Measurements from ENCODE around the gene KIF26B. TPM values are rescaled to one million over a fixed set of nuclear protein-coding genes. Genes with fewer than 3 reads are reported as not detected.
"Not testable (repeated sequence)": the region's sequence is repeated elsewhere in the genome, so short reads cannot be mapped to it uniquely, and the experiment has no call there.

The KIF26B gene
- total RNA-seq, 1 donor from 2014 or later = 0.13 TPM

DNA sequence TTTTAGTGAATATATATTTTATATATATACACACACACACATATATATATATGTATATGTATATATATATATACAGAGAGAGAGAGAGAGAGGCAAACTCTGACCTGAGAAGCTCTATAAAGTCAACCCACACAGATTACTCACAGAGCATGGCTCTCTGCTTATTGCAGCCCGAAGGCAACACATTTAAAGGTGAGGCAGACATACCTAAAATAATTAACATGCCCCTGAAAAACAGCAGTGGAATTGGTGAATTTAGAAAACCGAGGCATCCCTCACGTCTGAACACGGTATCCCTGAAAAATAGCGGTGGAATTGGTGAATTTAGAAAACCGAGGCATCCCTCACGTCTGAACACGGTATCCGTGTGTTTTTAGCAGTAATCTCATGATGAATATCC lies 228.2 kb downstream of the KIF26B start:
- DNase-seq (ENCODE audit: low spot score) = no peak
- peaks cover 12% of the 10 kb centered on the region for H3K4me1 Mint-ChIP-seq (ENCODE audit: low read depth)
- no peaks in the 10 kb centered on the region for H3K36me3 Mint-ChIP-seq (ENCODE audit: low read depth)
- H3K27me3 Mint-ChIP-seq (ENCODE audit: insufficient read depth) = peaks cover 5% of the 10 kb centered on the region
- no peak overlapping the region for H3K4me3 Mint-ChIP-seq
- intact Hi-C loops (cut with micrococcal nuclease) = loop anchor here (5.0 kb wide), 1 partner anchor 231 kb away; the partner anchor contains the start of gene KIF26B
- no peak overlapping the region for H3K27ac Mint-ChIP-seq
- H3K9me3 Mint-ChIP-seq = no peaks in the 10 kb centered on the region

DNA sequence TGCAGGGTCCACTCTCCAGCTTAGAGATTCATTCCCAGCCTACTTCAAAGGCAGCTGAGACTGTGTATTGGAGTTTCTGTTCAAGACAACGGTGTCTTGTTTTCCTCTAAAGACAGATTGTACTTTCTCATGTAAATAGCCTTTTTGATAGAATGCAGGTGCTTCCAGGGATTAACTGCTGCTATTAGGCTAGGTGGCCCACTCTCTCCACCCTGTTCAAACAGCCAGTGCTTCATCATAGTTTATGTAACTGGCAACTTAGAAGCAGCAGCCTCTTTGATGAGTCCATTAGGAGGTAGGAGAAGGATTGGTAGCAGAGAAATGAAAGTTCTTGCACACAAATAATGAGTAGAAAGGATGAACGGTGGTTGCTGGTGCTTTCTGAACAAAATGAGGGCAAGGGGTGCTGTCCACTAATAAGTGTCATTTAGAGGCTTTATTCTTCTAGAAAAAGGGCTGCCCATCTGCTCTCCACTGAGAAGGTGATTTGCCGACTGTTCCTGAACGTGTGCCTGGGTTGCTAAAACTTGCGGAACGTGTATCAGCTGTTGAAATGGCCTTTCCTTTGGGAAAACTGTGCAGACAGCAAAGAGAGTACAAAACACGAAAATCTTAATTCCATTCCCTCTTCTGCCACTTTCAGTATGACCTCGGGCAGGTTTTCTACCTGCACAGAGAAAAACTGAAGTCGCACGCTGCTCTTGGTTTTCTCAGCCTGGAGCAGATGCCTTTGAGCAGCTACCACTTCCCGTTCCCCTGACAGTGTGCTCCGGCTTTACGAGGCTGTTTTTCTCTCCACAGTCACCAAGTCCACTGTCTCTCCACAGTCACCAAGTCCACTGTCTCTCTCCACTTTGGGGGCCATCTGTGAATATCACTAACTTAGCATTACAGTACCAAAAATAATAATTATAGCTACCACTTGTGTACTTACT lies 228.9 kb downstream of the KIF26B start:
- no peak for DNase-seq (ENCODE audit: low spot score)
- intact Hi-C loops (cut with micrococcal nuclease) = loop anchor here (5.0 kb wide), 1 partner anchor 231 kb away; the partner anchor contains the start of gene KIF26B
- Mint-ChIP-seq H3K27ac (no peak overlapping the region), H3K4me1 (ENCODE audit: low read depth) (peaks cover 5% of the 10 kb centered on the region), H3K4me3 (no peak overlapping the region), H3K27me3 (ENCODE audit: insufficient read depth) (peaks cover 5% of the 10 kb centered on the region), H3K36me3 (ENCODE audit: low read depth) (no peaks in the 10 kb centered on the region), H3K9me3 (no peaks in the 10 kb centered on the region)

DNA sequence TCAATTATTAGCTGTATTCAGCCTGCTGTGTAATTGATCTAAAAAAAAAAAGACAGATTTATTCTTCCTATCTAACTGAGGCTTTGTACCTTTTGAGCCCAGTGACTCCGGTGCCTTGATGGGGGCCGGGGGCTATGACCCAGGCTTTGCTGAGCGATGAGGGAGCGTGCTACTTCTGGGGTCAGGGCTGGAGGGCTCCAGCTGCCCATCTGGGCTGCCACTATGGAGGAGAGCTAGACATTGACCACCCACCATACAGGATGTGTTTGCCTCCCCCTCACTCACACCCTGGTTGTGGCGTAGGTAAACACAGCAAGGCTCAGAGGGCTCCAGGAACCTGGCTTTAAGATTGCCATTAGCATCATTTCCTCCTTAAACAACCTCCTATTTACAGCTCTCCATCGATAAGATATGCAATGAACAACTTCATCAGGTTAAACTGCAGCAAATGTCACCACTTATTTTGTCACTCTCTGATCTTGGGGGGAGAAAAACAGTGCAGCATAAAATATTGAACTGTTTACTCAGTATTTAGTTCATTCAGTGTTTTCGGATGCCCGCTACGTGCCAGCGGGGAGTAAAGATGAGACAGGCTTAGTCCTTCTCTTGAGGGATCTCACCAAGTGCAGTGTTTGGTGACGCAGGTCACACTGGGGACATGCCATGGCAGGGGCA lies 231.6 kb downstream of the KIF26B start:
- no peaks in the 10 kb centered on the region for H3K36me3 Mint-ChIP-seq (ENCODE audit: low read depth)
- no peaks in the 10 kb centered on the region for H3K4me1 Mint-ChIP-seq (ENCODE audit: low read depth)

DNA sequence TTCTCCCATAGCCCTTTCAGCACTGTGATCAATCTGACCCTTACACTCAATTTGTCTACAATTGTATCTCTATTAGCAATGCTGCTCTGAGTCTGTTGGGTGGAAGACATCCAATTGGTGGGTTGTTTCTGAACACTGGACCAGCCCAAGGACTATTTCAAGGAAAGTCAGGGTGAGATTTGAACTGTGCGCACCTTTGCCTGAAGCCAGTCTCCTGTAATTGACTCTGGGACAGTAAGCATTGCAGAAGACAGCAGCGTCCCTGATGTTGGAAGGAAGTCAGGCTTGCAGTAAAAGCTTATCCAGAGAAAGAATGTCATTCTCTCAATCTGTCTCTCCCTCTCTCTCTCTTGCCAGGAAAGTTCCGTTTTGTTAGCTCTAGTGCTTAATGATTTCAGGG lies 233.9 kb downstream of the KIF26B start:
- Mint-ChIP-seq H3K4me1 (ENCODE audit: low read depth) (no peaks in the 10 kb centered on the region), H3K36me3 (ENCODE audit: low read depth) (no peaks in the 10 kb centered on the region), H3K27me3 (ENCODE audit: insufficient read depth) (peaks cover 5% of the 10 kb centered on the region), H3K9me3 (no peaks in the 10 kb centered on the region), H3K27ac (no peak overlapping the region), H3K4me3 (no peak overlapping the region)
- no peak for DNase-seq (ENCODE audit: low spot score)
- intact Hi-C loops (cut with micrococcal nuclease) = no loop called here

More for the DNA sequence above, 231.6 kb downstream of the KIF26B start:
- H3K27ac Mint-ChIP-seq = no peak overlapping the region
- no peak overlapping the region for H3K4me3 Mint-ChIP-seq
- intact Hi-C loops (cut with micrococcal nuclease) = no loop called here
- H3K27me3 Mint-ChIP-seq (ENCODE audit: insufficient read depth) = peaks cover 5% of the 10 kb centered on the region
- DNase-seq (ENCODE audit: low spot score) = no peak
- no peaks in the 10 kb centered on the region for H3K9me3 Mint-ChIP-seq

DNA sequence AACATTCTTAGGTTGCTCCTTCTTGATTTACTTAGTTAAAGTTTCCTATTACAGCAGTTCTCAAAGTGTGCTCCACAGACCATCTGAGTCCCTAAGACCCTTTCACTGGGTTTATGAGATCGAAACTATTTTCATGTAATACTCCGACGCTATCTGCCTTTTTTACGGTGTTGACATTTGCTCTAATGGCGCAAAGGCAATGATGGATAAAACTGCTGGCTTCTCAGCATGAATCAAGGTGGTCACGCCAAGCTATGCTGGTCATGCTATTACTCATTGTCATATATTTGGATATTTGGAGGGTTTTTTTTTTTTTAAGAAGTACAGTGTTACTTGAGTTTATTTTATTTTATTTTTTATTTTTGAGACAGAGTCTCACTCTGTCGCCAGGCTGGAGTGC lies 235.1 kb downstream of the KIF26B start:
- no peak overlapping the region for H3K4me3 Mint-ChIP-seq

DNA sequence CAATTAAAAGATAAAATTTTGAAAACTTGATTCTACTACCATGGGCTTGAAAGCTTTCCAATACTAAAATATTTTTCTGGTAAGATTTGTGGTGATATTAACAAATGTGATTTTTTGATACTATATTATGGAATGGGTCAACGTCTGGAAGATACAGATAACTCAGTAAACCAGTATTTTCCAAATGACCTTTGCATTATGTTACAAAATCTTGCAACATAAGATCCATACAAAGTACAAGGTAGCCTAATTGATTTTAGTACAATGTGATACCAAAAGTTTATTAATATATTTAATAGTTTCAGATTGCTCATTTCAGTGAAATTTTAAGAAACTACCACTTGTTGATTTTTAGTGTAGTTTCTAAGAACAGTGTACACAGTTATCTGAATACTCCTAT lies 236.2 kb downstream of the KIF26B start:
- H3K4me3 Mint-ChIP-seq = no peak overlapping the region
- no peak overlapping the region for H3K27ac Mint-ChIP-seq
- no peaks in the 10 kb centered on the region for H3K36me3 Mint-ChIP-seq (ENCODE audit: low read depth)
- no peak for DNase-seq (ENCODE audit: low spot score)
- H3K4me1 Mint-ChIP-seq (ENCODE audit: low read depth) = no peaks in the 10 kb centered on the region
- H3K27me3 Mint-ChIP-seq (ENCODE audit: insufficient read depth) = no peaks in the 10 kb centered on the region
- no peaks in the 10 kb centered on the region for H3K9me3 Mint-ChIP-seq
- intact Hi-C loops (cut with micrococcal nuclease) = no loop called here

More for the DNA sequence above, 235.1 kb downstream of the KIF26B start:
- Mint-ChIP-seq H3K9me3 (no peaks in the 10 kb centered on the region), H3K36me3 (ENCODE audit: low read depth) (no peaks in the 10 kb centered on the region), H3K27ac (no peak overlapping the region), H3K4me1 (ENCODE audit: low read depth) (no peaks in the 10 kb centered on the region), H3K27me3 (ENCODE audit: insufficient read depth) (no peaks in the 10 kb centered on the region)
- no peak for DNase-seq (ENCODE audit: low spot score)
- intact Hi-C loops (cut with micrococcal nuclease) = no loop called here

DNA sequence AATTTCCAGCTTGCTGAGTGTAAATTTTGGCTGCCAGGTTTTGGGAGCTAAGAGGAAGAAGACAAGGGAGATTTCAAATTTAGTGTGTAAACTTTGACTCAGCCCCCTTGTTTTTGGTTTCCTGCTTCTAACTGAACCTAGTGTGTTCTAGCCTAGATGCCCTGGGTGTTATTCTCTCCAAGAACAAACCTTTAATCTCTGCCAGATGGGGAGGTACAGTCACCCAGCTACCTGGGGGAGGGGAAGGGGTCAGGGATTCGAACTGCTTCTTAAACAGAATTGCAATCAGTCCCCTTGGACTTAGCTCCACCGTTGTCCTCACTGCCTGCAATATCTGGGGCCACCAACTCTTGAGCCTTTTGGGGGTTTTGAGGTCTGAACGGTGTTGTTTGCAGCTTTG lies 238.9 kb downstream of the KIF26B start:
- no peak for DNase-seq (ENCODE audit: low spot score)
- Mint-ChIP-seq H3K27me3 (ENCODE audit: insufficient read depth) (no peaks in the 10 kb centered on the region), H3K36me3 (ENCODE audit: low read depth) (no peaks in the 10 kb centered on the region), H3K9me3 (no peaks in the 10 kb centered on the region), H3K27ac (no peak overlapping the region), H3K4me1 (ENCODE audit: low read depth) (no peaks in the 10 kb centered on the region), H3K4me3 (no peak overlapping the region)
- intact Hi-C loops (cut with micrococcal nuclease) = no loop called here

DNA sequence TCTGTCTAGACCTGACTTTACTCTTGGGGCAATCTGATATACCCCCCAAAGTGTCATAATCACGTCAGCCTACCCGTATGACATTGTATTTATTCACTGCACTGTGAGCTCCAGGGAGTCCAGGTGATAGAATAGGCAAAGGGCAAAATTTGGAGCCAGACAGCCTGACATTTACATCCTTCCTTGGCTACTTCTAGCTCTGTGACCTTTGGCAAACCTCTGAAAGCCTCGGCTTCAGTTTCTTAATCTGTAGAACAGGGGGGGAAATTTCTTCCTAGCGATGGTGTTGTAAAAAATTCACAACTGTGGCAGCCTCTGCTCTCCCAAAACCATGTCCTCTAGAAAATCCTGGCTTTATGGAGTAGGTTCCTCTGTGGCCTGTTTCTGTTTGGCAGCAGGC lies 240.9 kb downstream of the KIF26B start:
- H3K27ac Mint-ChIP-seq = no peak overlapping the region
- no peaks in the 10 kb centered on the region for H3K36me3 Mint-ChIP-seq (ENCODE audit: low read depth)
- no peak for DNase-seq (ENCODE audit: low spot score)
- no peaks in the 10 kb centered on the region for H3K4me1 Mint-ChIP-seq (ENCODE audit: low read depth)
- H3K9me3 Mint-ChIP-seq = no peaks in the 10 kb centered on the region
- H3K4me3 Mint-ChIP-seq = no peak overlapping the region
- H3K27me3 Mint-ChIP-seq (ENCODE audit: insufficient read depth) = no peaks in the 10 kb centered on the region
- intact Hi-C loops (cut with micrococcal nuclease) = no loop called here

DNA sequence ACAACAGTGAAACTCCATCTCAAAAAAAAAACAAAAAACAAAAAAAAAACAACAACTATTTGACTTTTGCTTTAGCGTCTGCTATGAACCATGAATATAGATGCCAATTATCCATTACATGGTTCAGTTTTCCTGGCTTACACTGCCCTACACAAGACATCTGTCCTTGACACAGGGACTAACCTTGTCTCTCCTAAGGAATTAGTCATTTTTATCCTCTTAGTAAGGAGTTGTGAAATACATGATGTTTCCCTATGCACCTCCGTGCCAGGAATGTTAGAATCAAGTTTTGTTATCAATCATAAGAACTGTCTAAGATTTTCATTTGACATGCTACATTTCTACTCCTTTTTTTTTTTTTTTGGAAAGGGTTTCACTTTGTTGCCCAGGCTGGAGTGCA lies 241.8 kb downstream of the KIF26B start:
- Mint-ChIP-seq H3K9me3 (no peaks in the 10 kb centered on the region), H3K4me3 (no peak overlapping the region), H3K36me3 (ENCODE audit: low read depth) (no peaks in the 10 kb centered on the region), H3K4me1 (ENCODE audit: low read depth) (no peaks in the 10 kb centered on the region), H3K27me3 (ENCODE audit: insufficient read depth) (no peaks in the 10 kb centered on the region), H3K27ac (no peak overlapping the region)
- intact Hi-C loops (cut with micrococcal nuclease) = no loop called here
- no peak for DNase-seq (ENCODE audit: low spot score)

DNA sequence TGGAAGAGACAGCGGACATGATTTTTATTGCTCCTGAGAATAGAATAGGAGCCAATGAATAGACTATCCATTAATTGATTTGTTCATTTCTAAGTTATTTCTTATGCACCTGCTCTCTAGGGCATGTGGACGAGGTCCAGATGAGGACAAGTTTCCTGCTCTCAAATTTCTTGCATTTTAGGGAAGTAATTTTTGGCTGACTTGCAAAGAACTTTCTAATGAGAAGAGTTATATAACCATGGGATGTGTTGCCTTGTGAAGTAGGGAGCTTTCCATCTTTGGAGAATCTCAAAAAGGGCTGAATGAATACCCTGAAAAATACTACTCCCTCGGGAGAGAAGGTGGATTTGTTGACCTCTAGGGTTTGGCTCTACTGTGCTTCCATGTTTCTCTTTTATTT lies 243.0 kb downstream of the KIF26B start:
- H3K27me3 Mint-ChIP-seq (ENCODE audit: insufficient read depth) = no peaks in the 10 kb centered on the region
- H3K27ac Mint-ChIP-seq = no peak overlapping the region
- H3K9me3 Mint-ChIP-seq = no peaks in the 10 kb centered on the region
- DNase-seq (ENCODE audit: low spot score) = no peak
- intact Hi-C loops (cut with micrococcal nuclease) = no loop called here
- H3K4me3 Mint-ChIP-seq = no peak overlapping the region
- no peaks in the 10 kb centered on the region for H3K36me3 Mint-ChIP-seq (ENCODE audit: low read depth)
- H3K4me1 Mint-ChIP-seq (ENCODE audit: low read depth) = no peaks in the 10 kb centered on the region

DNA sequence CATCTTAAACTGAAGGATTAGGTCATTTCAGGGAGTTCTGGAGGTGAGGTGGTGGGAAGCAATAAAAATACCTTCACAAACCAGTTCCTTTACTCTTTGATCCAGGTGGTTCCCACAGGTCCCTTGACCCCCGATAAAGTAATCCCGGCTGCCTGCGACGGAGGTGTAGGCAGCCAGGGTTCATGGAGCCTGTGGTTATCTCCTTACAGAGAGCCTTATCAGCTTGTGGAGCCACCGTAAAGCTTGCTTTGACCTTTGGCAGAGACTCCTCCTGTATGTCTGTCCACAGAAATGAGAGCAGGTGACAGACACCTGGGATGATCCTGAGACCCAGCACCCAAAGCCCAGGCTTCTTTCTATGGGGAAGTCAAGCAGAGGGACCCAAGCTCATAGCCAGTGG lies 243.4 kb downstream of the KIF26B start:
- no peak overlapping the region for H3K27ac Mint-ChIP-seq
- H3K27me3 Mint-ChIP-seq (ENCODE audit: insufficient read depth) = no peaks in the 10 kb centered on the region
- no peak for DNase-seq (ENCODE audit: low spot score)
- H3K4me3 Mint-ChIP-seq = no peak overlapping the region
- no peaks in the 10 kb centered on the region for H3K9me3 Mint-ChIP-seq
- H3K4me1 Mint-ChIP-seq (ENCODE audit: low read depth) = no peaks in the 10 kb centered on the region
- no peaks in the 10 kb centered on the region for H3K36me3 Mint-ChIP-seq (ENCODE audit: low read depth)
- intact Hi-C loops (cut with micrococcal nuclease) = no loop called here

DNA sequence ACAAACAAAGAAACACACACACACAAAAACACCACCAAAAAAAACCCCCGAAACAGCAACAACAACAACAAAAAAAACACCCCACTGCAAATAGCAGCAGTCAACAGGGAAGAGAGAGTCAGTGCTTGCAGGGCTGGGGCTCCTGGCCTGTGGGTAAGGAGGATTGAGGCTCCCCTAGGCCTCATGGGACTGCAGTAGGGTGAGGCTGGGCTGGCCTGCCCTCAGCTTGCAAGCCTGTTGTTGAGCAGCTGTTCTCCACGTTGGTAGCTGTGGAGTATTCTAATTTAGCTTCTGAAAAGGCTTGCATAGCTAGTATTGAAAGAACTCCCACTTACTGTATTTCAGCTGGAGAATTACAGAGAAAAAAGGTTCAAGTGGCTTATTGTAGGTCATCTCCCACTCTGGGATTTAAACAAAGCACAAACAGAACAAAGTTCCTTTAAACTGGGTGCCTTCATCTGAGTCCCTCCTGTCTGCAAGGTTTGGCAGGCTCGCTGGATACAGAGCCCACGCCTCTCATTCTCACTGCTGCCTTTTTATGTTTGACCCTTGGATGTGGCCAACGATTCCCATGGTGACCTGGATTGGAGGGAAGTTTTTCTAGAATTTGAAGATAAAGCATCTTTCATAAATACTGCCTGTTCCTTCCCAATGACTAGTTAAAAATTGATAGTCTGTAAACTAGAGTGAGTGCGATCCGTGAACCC lies 247.2 kb downstream of the KIF26B start:
- no peaks in the 10 kb centered on the region for H3K4me1 Mint-ChIP-seq (ENCODE audit: low read depth)
- DNase-seq (ENCODE audit: low spot score) = no peak

DNA sequence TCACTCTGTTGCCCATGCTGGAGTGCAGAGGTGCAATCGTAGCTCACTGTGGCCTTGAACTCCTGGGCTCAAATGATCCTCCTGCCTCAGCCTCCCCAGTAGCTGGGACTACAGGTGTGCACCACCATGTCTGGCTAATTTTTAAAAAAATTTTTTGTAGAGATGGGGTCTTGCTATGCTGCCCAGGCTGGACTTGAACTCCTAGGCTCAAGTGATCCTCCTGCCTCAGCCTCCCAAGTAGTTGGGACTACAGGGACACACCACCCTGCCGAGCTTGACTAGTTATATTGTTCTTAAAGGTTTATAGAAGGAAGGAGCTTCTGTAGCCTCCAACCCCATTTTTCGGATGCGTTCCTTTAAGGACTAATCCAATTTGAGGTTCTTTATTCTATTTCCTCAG lies 248.2 kb downstream of the KIF26B start:
- H3K36me3 Mint-ChIP-seq (ENCODE audit: low read depth); H3K27me3 Mint-ChIP-seq (ENCODE audit: insufficient read depth); H3K4me3 Mint-ChIP-seq; DNase-seq (ENCODE audit: low spot score); H3K4me1 Mint-ChIP-seq (ENCODE audit: low read depth); H3K27ac Mint-ChIP-seq; intact Hi-C loops (cut with micrococcal nuclease); H3K9me3 Mint-ChIP-seq: not testable (repeated sequence)

More for the DNA sequence above, 247.2 kb downstream of the KIF26B start:
- H3K36me3 Mint-ChIP-seq (ENCODE audit: low read depth) = no peaks in the 10 kb centered on the region
- H3K4me3 Mint-ChIP-seq = no peak overlapping the region
- H3K9me3 Mint-ChIP-seq = no peaks in the 10 kb centered on the region
- H3K27ac Mint-ChIP-seq = no peak overlapping the region
- intact Hi-C loops (cut with micrococcal nuclease) = no loop called here
- H3K27me3 Mint-ChIP-seq (ENCODE audit: insufficient read depth) = no peaks in the 10 kb centered on the region
